K562 (cell line): ENCODE results near the gene RNF214. TPM values are rescaled to one million over a fixed set of nuclear protein-coding genes. Genes with fewer than 3 reads are reported as not detected.

Source experiments
- ARNT ChIP-seq, 2 experiments: fragments of 450-650 bp; IDR thresholded peaks; 2 replicates each; pipeline ENCODE4 v1.6.1; 2016; ENCODE audit warnings: mild to moderate bottlenecking in 1 of 2
- CGGBP1 ChIP-seq: fragments of 250-450 bp; sonication (Bioruptor Pico); IDR thresholded peaks from 2 replicates; pipeline ENCODE4 v1.9.0; 2021; ENCODE audit warnings: mild to moderate bottlenecking
- ELK1 ChIP-seq: sonication (generic); formaldehyde crosslinking; IDR thresholded peaks from 2 replicates; pipeline ENCODE4 v1.8.1; 2022; ENCODE audit warnings: missing genetic modification reagents
- FOXJ2 ChIP-seq: fragments of 200-800 bp; sonication (Bioruptor generic); IDR thresholded peaks from 2 replicates; pipeline ENCODE4 v1.6.1; 2016; ENCODE audit warnings: missing genetic modification characterization, missing compliant biosample characterization
- GATAD2B ChIP-seq: fragments of 450-650 bp; IDR thresholded peaks from 2 replicates; pipeline ENCODE4 v1.6.1; 2017; ENCODE audit warnings: mild to moderate bottlenecking, borderline replicate concordance
- HIVEP1 ChIP-seq: fragments of 250-450 bp; sonication (Bioruptor Pico); IDR thresholded peaks from 2 replicates; pipeline ENCODE4 v1.4.0; 2020; ENCODE audit warnings: mild to moderate bottlenecking
- IFI16 ChIP-seq: fragments of 250-450 bp; sonication (Bioruptor Pico); IDR thresholded peaks from 2 replicates; pipeline ENCODE4 v2.1.2; 2022; ENCODE audit warnings: mild to moderate bottlenecking, inconsistent platforms
- MAX ChIP-seq: sonication (generic); formaldehyde crosslinking; IDR thresholded peaks from 2 replicates; pipeline ENCODE4 v1.9.0; 2022; ENCODE audit warnings: mild to moderate bottlenecking, missing genetic modification reagents
- MECOM ChIP-seq: fragments of 250-450 bp; sonication (Bioruptor Pico); IDR thresholded peaks from 2 replicates; pipeline ENCODE4 v1.8.0; 2022; ENCODE audit warnings: inconsistent platforms
- MEF2D ChIP-seq: conservative IDR thresholded peaks from 2 replicates; pipeline ENCODE4 v1.6.1; 2016; ENCODE audit warnings: low read depth, missing genetic modification characterization, missing compliant biosample characterization
- MTA1 ChIP-seq: fragments of 450-650 bp; IDR thresholded peaks from 2 replicates; pipeline ENCODE4 v1.6.1; 2017; ENCODE audit warnings: borderline replicate concordance
- PCBP1 ChIP-seq: fragments of 200-400 bp; formaldehyde crosslinking; IDR thresholded peaks from 2 replicates; pipeline ENCODE4 v1.6.1; 2018; ENCODE audit warnings: mild to moderate bottlenecking, low read depth, low read length; ENCODE audit not compliant: poor library complexity, severe bottlenecking
- PRDM10 ChIP-seq: fragments of 450-650 bp; IDR thresholded peaks from 2 replicates; pipeline ENCODE4 v1.6.1; 2018; ENCODE audit not compliant: partially characterized antibody
- RAD51 ChIP-seq: fragments of 450-650 bp; IDR thresholded peaks from 2 replicates; pipeline ENCODE4 v1.7.1; 2016; ENCODE audit warnings: low read depth, mild to moderate bottlenecking, borderline replicate concordance
- RBM15 ChIP-seq: fragments of 200-400 bp; formaldehyde crosslinking; IDR thresholded peaks from 2 replicates; pipeline ENCODE4 v1.6.1; 2018; ENCODE audit warnings: mild to moderate bottlenecking, low read length, moderate library complexity; ENCODE audit not compliant: insufficient read depth
- SAP30 ChIP-seq: fragments of 200-600 bp; sonication (generic); IDR thresholded peaks from 2 replicates; pipeline ENCODE4 v1.6.1; 2012; ENCODE audit warnings: borderline replicate concordance, low read depth, mild to moderate bottlenecking, moderate library complexity, low read length, control low read depth, inconsistent platforms; ENCODE audit not compliant: insufficient read depth, poor library complexity, severe bottlenecking
- SMAD3 ChIP-seq: fragments of 450-650 bp; formaldehyde crosslinking; conservative IDR thresholded peaks from 2 replicates; pipeline ENCODE4 v1.4.0; 2020; ENCODE audit warnings: mild to moderate bottlenecking
- ZBTB7A ChIP-seq: IDR thresholded peaks from 2 replicates; pipeline ENCODE4 v1.6.1; 2011; ENCODE audit warnings: low read depth, mild to moderate bottlenecking, low read length, moderate library complexity, borderline replicate concordance; ENCODE audit not compliant: control insufficient read depth
- ZNF512 ChIP-seq: IDR thresholded peaks from 2 replicates; pipeline ENCODE4 v1.6.1; 2016; ENCODE audit warnings: missing genetic modification characterization, missing compliant biosample characterization
- polyA plus RNA-seq, 8 experiments: library from polyadenylated mRNA; depleted of rRNA in 4 of 8; stranded (reverse) in 5 of 8; unstranded in 3 of 8; fragments of >200 nt; fragmentation: Nextera tagmentation in 2 of 8; fragmentation: Illumina TruSeq in 1 of 8; extraction: Ambion mirVana in 2 of 8; extraction: Trizol in 1 of 8; gene quantifications; 2 replicates each; pipeline versions ENCODE4 v1.2.1 to v1.2.3, GENCODE V29; 2011 to 2014; ENCODE audit warnings: inconsistent platforms in 1 of 8, missing spikeins in 1 of 8
- total RNA-seq, 7 experiments: library from RNA; depleted of rRNA in 6 of 7; stranded (reverse); fragments of >200 nt in 6 of 7; fragmentation: Illumina TruSeq in 2 of 7; extraction: Trizol in 2 of 7; gene quantifications; 2 replicates each; pipeline versions ENCODE4 v1.2.1 to v1.2.3, GENCODE V29; 2011 to 2021; ENCODE audit warnings: low replicate concordance in 1 of 7

The RNF214 gene
- total and polyA plus RNA-seq, 9 of the 15 experiments (the other 6 are each of a cell fraction or from before 2014, with no cell fraction given), result 6.6 to 24.8 (median 11.9) TPM

- TF ChIP-seq ZNF512 (tag), result no peak
- no peak for TF ChIP-seq RAD51
- TF ChIP-seq ARNT (IDR thresholded peaks at IDR 0.05), result no peak; a peak in 1 of 4 replicates
- no peak for TF ChIP-seq SMAD3 (CRISPR knock-in tag)
- no peak for TF ChIP-seq IFI16 (CRISPR knock-in tag)
- TF ChIP-seq SAP30, result no peak
- no peak for TF ChIP-seq MECOM
- TF ChIP-seq MAX (CRISPR knock-in tag), result peak; percentile 91
- no peak for TF ChIP-seq PCBP1
- no peak for TF ChIP-seq HIVEP1 (CRISPR knock-in tag)
- TF ChIP-seq PRDM10, result no peak
- peak; percentile 68; the same call in 1 of the 2 replicates for TF ChIP-seq FOXJ2 (tag)
- no peak for TF ChIP-seq MEF2D
- no peak for TF ChIP-seq CGGBP1 (CRISPR knock-in tag)
- no peak for TF ChIP-seq GATAD2B
- no peak for TF ChIP-seq ELK1 (CRISPR knock-in tag)
- TF ChIP-seq RBM15, result no peak
- no peak; the same call in 1 of the 2 replicates for TF ChIP-seq ZBTB7A
- TF ChIP-seq MTA1, result no peak
These were observed 95.3 kb downstream of the RNF214 start, which contains the start of gene CEP164 (continued) for GRCh38 chr11:117327567-117328374.
